Testis (tissue), 2 donors: ENCODE results near the gene COLEC11.

Source experiments
- POLR2A ChIP-seq: fragments of 450-650 bp; IDR thresholded peaks from one replicate; pipeline ENCODE4 v1.6.1; 2017; ENCODE audit warnings: antibody characterized with exemption, mild to moderate bottlenecking, moderate library complexity
- TF ChIP-seq, protein P1 (sequence below), 3 experiments: fragments of 450-650 bp in 2 of 3; fragments of 200-600 bp in 1 of 3; sonication (generic) in 1 of 3; IDR thresholded peaks; one replicate each; pipeline ENCODE4 v1.5.1; 2016 to 2019; ENCODE audit warnings: antibody characterized with exemption in 3 of 3, mild to moderate bottlenecking in 2 of 3, moderate library complexity in 1 of 3

DNA sequence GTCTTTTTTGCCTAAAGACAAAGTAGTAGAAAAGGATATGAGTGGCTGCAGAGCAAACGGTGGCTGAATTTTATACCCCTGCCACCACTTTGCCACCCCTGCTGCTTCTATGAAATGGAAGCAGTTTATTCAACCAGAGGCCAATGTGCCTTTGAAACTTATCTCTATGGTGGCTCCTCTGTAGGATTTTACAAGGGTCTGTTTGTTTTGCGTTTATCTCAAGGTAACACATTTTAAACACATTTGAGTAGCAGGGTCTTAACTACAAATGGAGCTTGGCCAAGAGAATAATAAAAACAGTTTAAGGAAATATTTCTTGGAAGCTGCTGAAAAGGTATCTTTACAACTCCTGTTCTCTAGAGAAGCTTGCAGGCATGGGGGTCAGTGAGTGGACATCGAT, 69.2 kb downstream of the COLEC11 start:
- no peak for TF ChIP-seq POLR2A
- TF ChIP-seq, protein P1, sequence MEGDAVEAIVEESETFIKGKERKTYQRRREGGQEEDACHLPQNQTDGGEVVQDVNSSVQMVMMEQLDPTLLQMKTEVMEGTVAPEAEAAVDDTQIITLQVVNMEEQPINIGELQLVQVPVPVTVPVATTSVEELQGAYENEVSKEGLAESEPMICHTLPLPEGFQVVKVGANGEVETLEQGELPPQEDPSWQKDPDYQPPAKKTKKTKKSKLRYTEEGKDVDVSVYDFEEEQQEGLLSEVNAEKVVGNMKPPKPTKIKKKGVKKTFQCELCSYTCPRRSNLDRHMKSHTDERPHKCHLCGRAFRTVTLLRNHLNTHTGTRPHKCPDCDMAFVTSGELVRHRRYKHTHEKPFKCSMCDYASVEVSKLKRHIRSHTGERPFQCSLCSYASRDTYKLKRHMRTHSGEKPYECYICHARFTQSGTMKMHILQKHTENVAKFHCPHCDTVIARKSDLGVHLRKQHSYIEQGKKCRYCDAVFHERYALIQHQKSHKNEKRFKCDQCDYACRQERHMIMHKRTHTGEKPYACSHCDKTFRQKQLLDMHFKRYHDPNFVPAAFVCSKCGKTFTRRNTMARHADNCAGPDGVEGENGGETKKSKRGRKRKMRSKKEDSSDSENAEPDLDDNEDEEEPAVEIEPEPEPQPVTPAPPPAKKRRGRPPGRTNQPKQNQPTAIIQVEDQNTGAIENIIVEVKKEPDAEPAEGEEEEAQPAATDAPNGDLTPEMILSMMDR (IDR thresholded peaks at IDR 0.05) = no peak
